GM12801 (cell line): ENCODE measurements around the gene ARHGEF12.

ENCODE experiments used
- TF ChIP-seq, protein P1 (sequence below): IDR thresholded peaks from one replicate; pipeline ENCODE4 v1.5.1; 2011; ENCODE audit warnings: control low read depth; ENCODE audit not compliant: insufficient read length; ENCODE audit errors: extremely low read depth

ARHGEF12 gene

DNA sequence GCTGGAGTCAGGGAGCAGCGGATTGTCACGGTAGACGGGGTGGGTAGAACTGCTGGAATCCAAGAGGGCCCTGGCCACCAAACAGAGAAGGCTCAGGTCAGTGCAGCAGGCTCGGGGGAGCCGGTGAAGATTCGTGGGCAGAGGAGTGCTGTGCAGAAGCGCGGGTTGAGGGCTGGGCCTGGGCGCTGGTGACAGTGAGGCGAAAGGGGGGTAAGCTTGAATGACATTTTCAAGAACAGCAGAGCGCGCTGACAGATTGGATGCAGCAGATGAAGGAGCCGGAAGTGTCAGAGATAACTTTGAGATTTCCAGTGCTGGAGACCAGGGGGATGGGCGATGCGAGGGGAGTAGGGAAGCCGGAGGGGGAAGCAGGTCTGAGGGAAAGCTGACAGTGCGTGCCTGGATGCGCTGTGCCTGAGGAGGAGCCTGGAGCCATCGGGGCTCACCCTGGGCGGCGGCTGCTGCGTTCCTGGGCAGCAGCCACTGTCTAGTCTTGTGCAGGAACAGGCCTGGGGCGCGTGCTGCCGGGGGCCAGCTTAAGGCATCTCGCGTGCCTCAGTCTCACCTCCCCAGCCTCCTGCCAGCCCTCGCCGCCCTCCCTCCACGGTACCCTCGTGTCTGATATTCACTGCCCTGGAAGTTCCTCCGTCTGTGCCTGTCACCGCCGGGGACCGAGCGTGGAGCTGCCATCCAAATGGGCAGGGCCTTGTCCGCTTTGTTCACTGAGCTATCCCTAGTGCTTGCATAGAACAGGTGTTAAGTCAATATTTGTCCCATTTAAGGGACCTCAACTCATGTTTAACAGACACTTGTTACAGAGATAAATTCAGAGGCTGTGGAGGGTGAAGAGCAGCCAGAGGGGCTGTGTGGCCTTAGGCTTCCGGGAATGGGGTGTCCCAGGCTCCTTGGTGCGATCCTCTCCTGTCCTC, 180.5 kb downstream of the ARHGEF12 start:
- TF ChIP-seq, protein P1, sequence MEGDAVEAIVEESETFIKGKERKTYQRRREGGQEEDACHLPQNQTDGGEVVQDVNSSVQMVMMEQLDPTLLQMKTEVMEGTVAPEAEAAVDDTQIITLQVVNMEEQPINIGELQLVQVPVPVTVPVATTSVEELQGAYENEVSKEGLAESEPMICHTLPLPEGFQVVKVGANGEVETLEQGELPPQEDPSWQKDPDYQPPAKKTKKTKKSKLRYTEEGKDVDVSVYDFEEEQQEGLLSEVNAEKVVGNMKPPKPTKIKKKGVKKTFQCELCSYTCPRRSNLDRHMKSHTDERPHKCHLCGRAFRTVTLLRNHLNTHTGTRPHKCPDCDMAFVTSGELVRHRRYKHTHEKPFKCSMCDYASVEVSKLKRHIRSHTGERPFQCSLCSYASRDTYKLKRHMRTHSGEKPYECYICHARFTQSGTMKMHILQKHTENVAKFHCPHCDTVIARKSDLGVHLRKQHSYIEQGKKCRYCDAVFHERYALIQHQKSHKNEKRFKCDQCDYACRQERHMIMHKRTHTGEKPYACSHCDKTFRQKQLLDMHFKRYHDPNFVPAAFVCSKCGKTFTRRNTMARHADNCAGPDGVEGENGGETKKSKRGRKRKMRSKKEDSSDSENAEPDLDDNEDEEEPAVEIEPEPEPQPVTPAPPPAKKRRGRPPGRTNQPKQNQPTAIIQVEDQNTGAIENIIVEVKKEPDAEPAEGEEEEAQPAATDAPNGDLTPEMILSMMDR = no peak

DNA sequence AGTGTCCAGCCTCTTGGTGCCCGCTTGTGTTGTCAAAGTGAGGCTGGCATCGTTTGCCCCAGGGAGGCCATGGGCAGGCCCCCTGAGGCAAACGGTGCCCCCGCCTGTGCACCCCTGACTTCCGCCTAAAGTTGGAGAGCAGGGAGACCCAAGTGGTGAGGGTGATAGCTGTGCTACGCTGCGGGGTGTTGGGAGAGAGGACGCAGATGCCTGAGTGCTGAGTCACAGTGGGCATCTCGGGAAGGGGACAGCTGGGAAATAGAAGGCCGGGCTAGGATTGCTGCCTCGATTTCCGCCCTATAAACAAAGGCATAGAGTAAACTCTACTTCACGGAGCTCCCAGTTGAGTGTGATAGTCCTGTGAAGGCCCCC, 181.2 kb downstream of the ARHGEF12 start:
- TF ChIP-seq, protein P1 = no peak

DNA sequence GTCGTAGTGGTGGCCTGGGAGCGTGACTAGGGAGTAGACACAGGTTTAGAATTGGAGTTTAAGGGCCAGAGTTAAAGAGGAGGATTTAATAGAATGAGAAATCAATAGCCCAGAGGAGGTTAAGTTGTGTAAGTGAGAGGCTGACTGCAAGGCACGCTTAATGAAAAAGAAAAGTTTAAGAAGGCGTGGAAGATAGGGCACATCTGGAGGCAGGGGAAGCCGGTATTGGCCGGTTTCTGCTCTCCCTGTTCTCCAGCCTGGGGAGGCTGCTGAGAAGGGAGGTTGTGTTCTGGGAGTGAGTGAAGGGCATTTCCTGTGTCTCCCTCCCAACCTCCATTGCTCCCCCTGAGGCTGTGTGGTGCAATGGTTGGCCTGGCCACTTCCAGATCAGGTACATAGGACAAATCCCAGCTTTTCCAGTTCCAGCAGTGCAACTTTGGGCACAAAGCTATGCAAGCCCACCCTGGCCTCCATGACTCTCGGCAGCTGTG, 181.6 kb downstream of the ARHGEF12 start:
- TF ChIP-seq, protein P1 = no peak

DNA sequence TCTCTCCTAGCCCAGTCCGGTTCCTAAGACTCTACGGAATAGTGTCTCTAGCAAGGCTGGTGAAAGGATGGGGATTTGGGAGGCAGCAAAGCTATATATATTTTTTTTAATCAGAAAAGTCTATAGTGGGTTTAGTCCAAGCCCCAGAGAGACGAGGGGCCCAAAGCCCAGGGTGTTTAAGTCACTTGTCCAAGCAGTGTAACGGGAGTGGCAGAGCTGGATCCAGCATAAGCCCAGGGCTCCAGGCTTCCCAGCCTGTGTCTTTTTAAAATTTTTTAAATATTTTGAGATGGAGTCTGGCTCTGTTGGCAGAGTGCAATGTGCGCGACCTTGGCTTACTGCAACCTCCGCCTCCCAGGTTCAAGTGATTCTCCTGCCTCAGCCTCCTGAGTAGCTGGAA, 182.1 kb downstream of the ARHGEF12 start:
- TF ChIP-seq, protein P1 = no peak

DNA sequence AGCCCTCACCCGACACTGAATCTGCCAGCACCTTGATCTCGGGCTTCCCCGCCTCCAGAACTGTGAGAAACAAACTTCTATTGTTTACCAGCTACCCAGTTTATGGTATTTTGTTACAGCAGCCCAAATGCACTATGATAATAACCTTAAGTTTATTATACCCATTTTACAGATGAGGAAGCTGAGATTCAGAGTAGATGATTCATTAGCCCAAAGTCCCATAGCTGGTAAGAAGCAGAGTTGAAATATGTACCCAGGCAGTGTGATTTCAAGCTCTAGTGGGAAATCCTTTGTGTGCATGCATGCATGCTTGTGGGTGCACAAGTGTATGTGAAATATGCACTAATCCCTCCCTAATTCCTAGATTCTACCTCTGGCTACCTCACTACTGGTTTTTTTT, 183.3 kb downstream of the ARHGEF12 start:
- TF ChIP-seq, protein P1 = no peak

DNA sequence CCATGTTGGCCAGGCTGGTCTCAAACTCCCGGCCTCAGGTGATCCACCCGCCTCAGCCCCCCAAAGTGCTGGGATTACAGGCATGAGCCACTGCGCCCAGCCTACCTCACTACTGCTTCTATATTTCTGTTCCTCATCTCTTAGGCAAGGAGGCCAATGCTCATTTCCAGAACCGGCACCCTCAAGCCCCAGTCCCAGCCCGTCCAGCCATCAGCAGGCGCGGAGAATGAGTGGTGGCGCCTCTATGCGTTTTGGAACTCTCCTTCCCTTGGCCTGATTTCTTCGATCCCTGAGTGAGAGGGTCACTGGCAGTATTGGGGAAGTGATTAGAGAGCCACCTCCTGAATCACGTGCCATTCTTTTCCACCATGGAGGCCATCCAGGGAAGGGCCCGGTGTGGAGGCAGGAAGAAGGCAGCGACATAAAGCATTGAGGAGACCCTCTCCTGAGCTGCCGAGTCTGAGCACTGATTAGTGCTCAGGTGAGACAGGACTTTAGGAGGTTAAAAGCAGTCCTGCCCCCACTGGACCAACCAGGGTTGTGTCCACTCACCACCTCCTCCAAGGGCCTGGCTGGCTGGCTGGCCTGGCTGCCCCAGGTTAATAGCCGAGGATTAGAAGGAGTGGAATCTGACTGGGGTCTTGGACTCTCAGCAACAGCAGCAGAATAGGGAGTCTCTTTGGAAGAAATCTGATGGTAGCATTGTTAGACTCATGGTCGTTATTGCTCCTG, 184.0 kb downstream of the ARHGEF12 start:
- TF ChIP-seq, protein P1 = no peak

DNA sequence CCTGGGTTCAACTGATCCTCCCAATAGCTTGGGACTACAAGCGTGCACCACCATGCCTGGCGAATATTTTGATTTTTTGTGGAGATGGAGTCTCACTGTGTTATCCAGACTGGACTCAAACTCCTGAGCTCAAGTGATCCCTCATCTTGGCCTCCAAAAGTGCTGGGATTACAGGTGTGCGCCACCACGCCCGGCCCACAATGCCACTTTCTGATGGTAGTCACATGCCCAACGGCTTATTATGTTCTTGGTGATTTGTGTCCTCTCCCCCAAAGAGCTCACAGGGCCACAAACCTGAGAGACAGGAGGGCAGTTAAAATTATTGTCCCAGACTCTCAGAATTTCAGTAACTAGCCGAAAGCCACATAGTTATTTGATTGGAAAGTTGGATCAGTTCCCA, 185.0 kb downstream of the ARHGEF12 start:
- TF ChIP-seq, protein P1 = no peak
